HEK293 (cell line): ENCODE results near the gene CTPS2.

Experiments
- CTCF ChIA-PET: fragments of 350-600 bp; formaldehyde crosslinking; extraction: SDS; loops from one replicate; lab custom pipeline; 2021; ENCODE audit warnings: antibody characterized with exemption; lab: Yijun Ruan, JAX
- POLR2A ChIA-PET: fragments of 300-600 bp; formaldehyde crosslinking; extraction: SDS; loops from one replicate; lab custom pipeline; 2020; ENCODE audit warnings: antibody characterized with exemption, inconsistent platforms; lab: Yijun Ruan, JAX
- H3K27ac ChIP-seq: fragments of 200-500 bp; sonication (Bioruptor generic); 2 replicates; pipeline ENCODE4 v1.5.1; 2014; ENCODE audit warnings: low read depth, low read length, control low read depth, inconsistent platforms; ENCODE audit errors: extremely low read depth
- H3K36me3 ChIP-seq, 2 experiments: fragments of 200-500 bp in 1 of 2; sonication (Bioruptor generic) in 1 of 2; 1 replicate in 1 of 2; 2 replicates in 1 of 2; pipeline ENCODE4 v1.5.1; 2014 to 2017; ENCODE audit warnings: inconsistent platforms in 2 of 2, low read length in 2 of 2; ENCODE audit not compliant: control insufficient read depth in 2 of 2, insufficient read depth in 1 of 2
- H3K4me1 ChIP-seq: fragments of 200-500 bp; sonication (Bioruptor generic); 2 replicates; pipeline ENCODE4 v1.5.1; 2014; ENCODE audit warnings: mild to moderate bottlenecking, low read length, inconsistent platforms; ENCODE audit not compliant: control insufficient read depth, insufficient read depth
- H3K4me3 ChIP-seq: 2 replicates; pipeline ENCODE4 v1.5.1; 2011; ENCODE audit warnings: low read depth, mild to moderate bottlenecking, control low read depth, low read length, moderate library complexity
- H3K9me3 ChIP-seq: fragments of 200-500 bp; sonication (Bioruptor generic); 2 replicates; pipeline ENCODE4 v1.5.1; 2014; ENCODE audit warnings: low read depth, low read length, inconsistent platforms; ENCODE audit not compliant: control insufficient read depth, insufficient read depth
- CTCF ChIP-seq: fragments of 450-650 bp; formaldehyde crosslinking; IDR thresholded peaks from 2 replicates; pipeline ENCODE4 v1.5.1; 2016; ENCODE audit warnings: missing biosample characterization, missing genetic modification characterization
- HIC1 ChIP-seq: fragments of 450-650 bp; formaldehyde crosslinking; IDR thresholded peaks from 2 replicates; pipeline ENCODE4 v1.5.1; 2016; ENCODE audit warnings: missing biosample characterization, missing genetic modification characterization
- KLF17 ChIP-seq: fragments of 450-650 bp; formaldehyde crosslinking; IDR thresholded peaks from 2 replicates; pipeline ENCODE4 v1.5.1; 2016; ENCODE audit warnings: missing biosample characterization, missing genetic modification characterization
- KLF8 ChIP-seq: fragments of 450-650 bp; formaldehyde crosslinking; IDR thresholded peaks from 2 replicates; pipeline ENCODE4 v1.5.1; 2016; ENCODE audit warnings: missing biosample characterization, missing genetic modification characterization
- MZF1 ChIP-seq: fragments of 450-650 bp; formaldehyde crosslinking; IDR thresholded peaks from 2 replicates; pipeline ENCODE4 v1.5.1; 2017; ENCODE audit warnings: missing biosample characterization, missing genetic modification characterization, borderline replicate concordance
- REST ChIP-seq: fragments of 450-650 bp; formaldehyde crosslinking; IDR thresholded peaks from 2 replicates; pipeline ENCODE4 v1.5.1; 2016; ENCODE audit warnings: missing biosample characterization, missing genetic modification characterization
- YY1 ChIP-seq: fragments of 450-650 bp; formaldehyde crosslinking; IDR thresholded peaks from 2 replicates; pipeline ENCODE4 v1.5.1; 2018; ENCODE audit warnings: missing biosample characterization, missing genetic modification characterization
- YY2 ChIP-seq: fragments of 450-650 bp; formaldehyde crosslinking; IDR thresholded peaks from 2 replicates; pipeline ENCODE4 v1.5.1; 2016; ENCODE audit warnings: missing biosample characterization, missing genetic modification characterization
- ZBTB1 ChIP-seq: fragments of 450-650 bp; formaldehyde crosslinking; IDR thresholded peaks from 2 replicates; pipeline ENCODE4 v1.5.1; 2016; ENCODE audit warnings: missing biosample characterization, missing genetic modification characterization
- ZNF10 ChIP-seq: fragments of 450-650 bp; formaldehyde crosslinking; IDR thresholded peaks from 2 replicates; pipeline ENCODE4 v1.5.1; 2017; ENCODE audit warnings: missing biosample characterization, missing genetic modification characterization
- ZNF155 ChIP-seq: fragments of 450-650 bp; formaldehyde crosslinking; IDR thresholded peaks from 2 replicates; pipeline ENCODE4 v1.5.1; 2016; ENCODE audit warnings: missing biosample characterization, missing genetic modification characterization
- ZNF157 ChIP-seq: fragments of 450-650 bp; formaldehyde crosslinking; IDR thresholded peaks from 2 replicates; pipeline ENCODE4 v1.5.1; 2016; ENCODE audit warnings: missing biosample characterization, missing genetic modification characterization
- ZNF211 ChIP-seq: fragments of 450-650 bp; formaldehyde crosslinking; IDR thresholded peaks from 2 replicates; pipeline ENCODE4 v1.5.1; 2016; ENCODE audit warnings: low read depth, missing biosample characterization, missing genetic modification characterization
- ZNF488 ChIP-seq: fragments of 450-650 bp; formaldehyde crosslinking; IDR thresholded peaks from 2 replicates; pipeline ENCODE4 v1.5.1; 2016; ENCODE audit warnings: missing biosample characterization, missing genetic modification characterization
- ZNF560 ChIP-seq: fragments of 450-650 bp; formaldehyde crosslinking; IDR thresholded peaks from 2 replicates; pipeline ENCODE4 v1.5.1; 2017; ENCODE audit warnings: missing biosample characterization, missing genetic modification characterization, borderline replicate concordance
- ZNF610 ChIP-seq: fragments of 450-650 bp; formaldehyde crosslinking; IDR thresholded peaks from 2 replicates; pipeline ENCODE4 v1.5.1; 2016; ENCODE audit warnings: missing biosample characterization, missing genetic modification characterization, borderline replicate concordance
- ZNF654 ChIP-seq: fragments of 450-650 bp; formaldehyde crosslinking; IDR thresholded peaks from 2 replicates; pipeline ENCODE4 v1.5.1; 2016; ENCODE audit warnings: low read depth, missing biosample characterization, missing genetic modification characterization
- ZNF658 ChIP-seq: fragments of 450-650 bp; formaldehyde crosslinking; IDR thresholded peaks from 2 replicates; pipeline ENCODE4; 2016; ENCODE audit warnings: missing biosample characterization, missing genetic modification characterization
- ZNF701 ChIP-seq: fragments of 450-650 bp; formaldehyde crosslinking; IDR thresholded peaks from 2 replicates; pipeline ENCODE4 v1.5.1; 2016; ENCODE audit warnings: missing biosample characterization, missing genetic modification characterization
- ZNF704 ChIP-seq: fragments of 450-650 bp; formaldehyde crosslinking; IDR thresholded peaks from 2 replicates; pipeline ENCODE4 v1.5.1; 2016; ENCODE audit warnings: missing biosample characterization, missing genetic modification characterization
- ZNF707 ChIP-seq: fragments of 450-650 bp; formaldehyde crosslinking; IDR thresholded peaks from 2 replicates; pipeline ENCODE4 v1.5.1; 2016; ENCODE audit warnings: missing biosample characterization, missing genetic modification characterization
- ZNF76 ChIP-seq: fragments of 450-650 bp; formaldehyde crosslinking; IDR thresholded peaks from 2 replicates; pipeline ENCODE4; 2016; ENCODE audit warnings: low read depth, missing biosample characterization, missing genetic modification characterization, borderline replicate concordance
- ZNF776 ChIP-seq: fragments of 450-650 bp; formaldehyde crosslinking; IDR thresholded peaks from 2 replicates; pipeline ENCODE4 v1.5.0; 2017; ENCODE audit warnings: missing biosample characterization, missing genetic modification characterization, borderline replicate concordance

Gene CTPS2

GRCh38 chrX:16696956-16697355 lies 15.5 kb downstream of the CTPS2 start:
- Histone ChIP-seq H3K36me3 (peaks cover 18 to 53% of the 10 kb centered on the region in 2 experiments), H3K27ac (no peak overlapping the region), H3K4me1 (no peaks in the 10 kb centered on the region), H3K9me3 (no peaks in the 10 kb centered on the region)
- POLR2A ChIA-PET = interaction anchor here (0.6 to 2.3 kb wide), 2 partner anchors 23 to 48 kb away, joined by 3 to 8 read pairs; partner anchors contain the start of gene SYAP1
- TF ChIP-seq ZNF776 (tag by site-specific recombination) = no peak
- TF ChIP-seq ZNF707 = no peak
- no peak for TF ChIP-seq KLF17 (tag by site-specific recombination)
- TF ChIP-seq ZNF10 (tag by site-specific recombination) = no peak
- TF ChIP-seq ZNF560 (tag by site-specific recombination) = no peak
- no peak for TF ChIP-seq MZF1 (tag by site-specific recombination)
- no peak for TF ChIP-seq ZNF211 (tag by site-specific recombination)
- no peak for TF ChIP-seq YY1 (tag by site-specific recombination)
- no peak for TF ChIP-seq ZNF157 (tag by site-specific recombination)
- no peak for TF ChIP-seq YY2 (tag by site-specific recombination)
- no peak for TF ChIP-seq ZNF704
- no peak for TF ChIP-seq REST
- no peak for TF ChIP-seq ZNF658 (tag by site-specific recombination)
- TF ChIP-seq ZNF155 (tag by site-specific recombination) = no peak
- no peak for TF ChIP-seq KLF8 (tag by site-specific recombination)
- TF ChIP-seq ZBTB1 (tag by site-specific recombination) = no peak
- no peak for TF ChIP-seq ZNF488
- no peak for TF ChIP-seq ZNF610 (tag by site-specific recombination)
- TF ChIP-seq ZNF701 (tag by site-specific recombination) = no peak
- no peak for TF ChIP-seq ZNF76
- TF ChIP-seq, all 188 proteins: peak for 0
- CTCF ChIA-PET = interaction anchor here (0.5 to 2.6 kb wide), 12 partner anchors 9 to 857 kb away, joined by 3 to 15 read pairs (median 4); no protein-coding TSS in a partner anchor
- H3K4me3 ChIP-seq = no peak overlapping the region

GRCh38 chrX:16695079-16695676 lies 17.3 kb downstream of the CTPS2 start:
- no peaks in the 10 kb centered on the region for H3K9me3 ChIP-seq
- peak; percentile 38; the same call in 1 of the 2 replicates for TF ChIP-seq CTCF (tag by site-specific recombination)
- TF ChIP-seq HIC1 = no peak
- TF ChIP-seq ZNF654 (tag by site-specific recombination) = peak; percentile 58
- H3K4me1 ChIP-seq = no peaks in the 10 kb centered on the region
- no peak overlapping the region for H3K27ac ChIP-seq
- POLR2A ChIA-PET = no interaction called here
- peaks cover 17 to 63% of the 10 kb centered on the region in 2 experiments for H3K36me3 ChIP-seq
- CTCF ChIA-PET = interaction anchor here (0.6 to 2.6 kb wide), 10 partner anchors 10 to 1520 kb away, joined by 3 to 12 read pairs (median 4); no protein-coding TSS in a partner anchor
- no peak overlapping the region for H3K4me3 ChIP-seq
